Stimulated activated CD4-positive, alpha-beta T cell treated with anti-CD3 and anti-CD28 coated beads, Interleukin-12 subunit alpha, Interleukin-12 subunit beta, amount 100 ng/mL, for 4 hours (primary cell): Measurements from ENCODE around the gene DOCK11.

Experiments used
- DNase-seq: peaks from one replicate; pipeline ENCODE4 v3.0.0-alpha.2; 2020

The DOCK11 gene

GRCh38 chrX:118536204-118536603, 40.6 kb downstream of the DOCK11 start:
- no peak for DNase-seq

- no peak for DNase-seq
Measured at GRCh38 chrX:118536687-118537461, 41.3 kb downstream of the DOCK11 start.

GRCh38 chrX:118538386-118538785, 42.8 kb downstream of the DOCK11 start:
- DNase-seq: no peak

GRCh38 chrX:118540342-118540741, 44.7 kb downstream of the DOCK11 start:
- no peak for DNase-seq

GRCh38 chrX:118541482-118541881, 45.9 kb downstream of the DOCK11 start:
- DNase-seq: no peak

GRCh38 chrX:118545510-118545909, 49.9 kb downstream of the DOCK11 start:
- no peak for DNase-seq

GRCh38 chrX:118548841-118549240, 53.2 kb downstream of the DOCK11 start:
- no peak for DNase-seq

- DNase-seq: no peak
Measured at GRCh38 chrX:118550792-118551191, 55.2 kb downstream of the DOCK11 start.

GRCh38 chrX:118551426-118551825, 55.8 kb downstream of the DOCK11 start:
- no peak for DNase-seq

- DNase-seq: no peak
Measured at GRCh38 chrX:118552121-118552900, 56.7 kb downstream of the DOCK11 start.

GRCh38 chrX:118553042-118553710, 57.6 kb downstream of the DOCK11 start:
- DNase-seq: no peak

- no peak for DNase-seq
Measured at GRCh38 chrX:118554511-118554910, 58.9 kb downstream of the DOCK11 start.

GRCh38 chrX:118558926-118559325, 63.3 kb downstream of the DOCK11 start:
- no peak for DNase-seq

GRCh38 chrX:118560489-118560888, 64.9 kb downstream of the DOCK11 start:
- no peak for DNase-seq

- DNase-seq: no peak
Measured at GRCh38 chrX:118562582-118563164, 67.1 kb downstream of the DOCK11 start.

- DNase-seq: no peak
Measured at GRCh38 chrX:118564498-118564897, 68.9 kb downstream of the DOCK11 start.

- no peak for DNase-seq
Measured at GRCh38 chrX:118565853-118566252, 70.2 kb downstream of the DOCK11 start.

- no peak for DNase-seq
Measured at GRCh38 chrX:118566359-118566758, 70.7 kb downstream of the DOCK11 start.

- DNase-seq: no peak
Measured at GRCh38 chrX:118569676-118570075, 74.1 kb downstream of the DOCK11 start.

- DNase-seq: no peak
Measured at GRCh38 chrX:118570209-118570608, 74.6 kb downstream of the DOCK11 start.

- no peak for DNase-seq
Measured at GRCh38 chrX:118571836-118572235, 76.2 kb downstream of the DOCK11 start.

GRCh38 chrX:118574666-118575065, 79.1 kb downstream of the DOCK11 start:
- no peak for DNase-seq

GRCh38 chrX:118577041-118577440, 81.4 kb downstream of the DOCK11 start:
- no peak for DNase-seq
